CD4-positive, alpha-beta memory T cell (primary cell): ENCODE results near the gene USF2. TPM values are rescaled to one million over a fixed set of nuclear protein-coding genes. Genes with fewer than 3 reads are reported as not detected.

Experiments
- CTCF ChIA-PET: fragments of 350-600 bp; sonication (Branson Sonifier 250); formaldehyde crosslinking; loops from one replicate; lab custom pipeline; 2021; ENCODE audit warnings: inconsistent platforms; ENCODE audit not compliant: partially characterized antibody; lab: Charles Lee
- POLR2A ChIA-PET: fragments of 350-600 bp; sonication (Branson Sonifier 250); formaldehyde crosslinking; loops from one replicate; lab custom pipeline; 2021; ENCODE audit not compliant: partially characterized antibody; lab: Charles Lee
- DNase-seq, 5 donors: peaks; one replicate each; pipeline versions ENCODE4 v3.0.0 to v3.0.0-alpha.2; 2020 to 2022; ENCODE audit warnings: mixed read lengths in 1 of 5
- H3K27ac ChIP-seq: one replicate; pipeline ENCODE4 v1.7.0; 2013; ENCODE audit warnings: low read depth, low read length
- H3K27me3 ChIP-seq: 2 replicates; pipeline ENCODE4 v1.7.0; 2013; ENCODE audit warnings: mild to moderate bottlenecking, low read length, moderate library complexity; ENCODE audit not compliant: insufficient read depth
- H3K36me3 ChIP-seq: 2 replicates; pipeline ENCODE4 v1.7.0; 2013; ENCODE audit warnings: mild to moderate bottlenecking, low read length, moderate library complexity; ENCODE audit not compliant: insufficient read depth
- H3K4me1 ChIP-seq: 2 replicates; pipeline ENCODE4 v1.7.0; 2013; ENCODE audit warnings: mild to moderate bottlenecking, low read length, moderate library complexity; ENCODE audit not compliant: insufficient read depth
- H3K4me3 ChIP-seq, 2 donors: one replicate each; pipeline ENCODE4 v1.7.0; 2013; ENCODE audit warnings: low read length in 2 of 2, mild to moderate bottlenecking in 1 of 2
- H3K9me3 ChIP-seq, 2 donors: one replicate each; pipeline ENCODE4 v1.7.0; 2013; ENCODE audit warnings: low read length in 2 of 2, control low read depth in 1 of 2; ENCODE audit not compliant: control insufficient read depth in 1 of 2
- H3K27ac Mint-ChIP-seq, 7 donors: one replicate each; pipeline ENCODE4 v1.8.0; 2020 to 2021; ENCODE audit warnings: mixed read lengths in 7 of 7, mild to moderate bottlenecking in 6 of 7, inconsistent platforms in 3 of 7, moderate library complexity in 3 of 7
- H3K27me3 Mint-ChIP-seq, 2 donors: one replicate each; pipeline ENCODE4 v1.8.0; 2020 to 2021; ENCODE audit warnings: mixed read lengths in 2 of 2
- H3K36me3 Mint-ChIP-seq, 2 donors: one replicate each; pipeline ENCODE4 v1.8.0; 2020 to 2021; ENCODE audit warnings: mixed read lengths in 2 of 2, inconsistent platforms in 1 of 2, mild to moderate bottlenecking in 1 of 2
- H3K4me1 Mint-ChIP-seq, 4 donors: one replicate each; pipeline ENCODE4 v1.8.0; 2020 to 2021; ENCODE audit warnings: mixed read lengths in 4 of 4, mild to moderate bottlenecking in 1 of 4
- H3K4me3 Mint-ChIP-seq, 8 donors: one replicate each; pipeline ENCODE4 v1.8.0; 2020 to 2021; ENCODE audit warnings: mixed read lengths in 8 of 8, mild to moderate bottlenecking in 7 of 8, moderate library complexity in 6 of 8, inconsistent platforms in 3 of 8
- H3K9me3 Mint-ChIP-seq, 8 donors: one replicate each; pipeline ENCODE4 v1.8.0; 2020 to 2021; ENCODE audit warnings: mixed read lengths in 8 of 8, mild to moderate bottlenecking in 5 of 8, inconsistent platforms in 3 of 8, moderate library complexity in 1 of 8
- intact Hi-C: fragments of 100-400 bp; cut with micrococcal nuclease; formaldehyde crosslinking; loops from one replicate; pipeline ENCODE4 v1.15.1; 2023
- polyA plus RNA-seq, 2 donors: library from polyadenylated mRNA; unstranded; fragments of 300-500 nt; fragmentation: Illumina TruSeq; gene quantifications; one replicate each; pipeline ENCODE4 v1.2.3, GENCODE V29; 2021
- total RNA-seq, 2 experiments: library from RNA; stranded (reverse); gene quantifications; one replicate each; pipeline ENCODE4 v1.2.3, GENCODE V29; 2021

The USF2 gene
- total and polyA plus RNA-seq, 4 experiments from 2014 or later = 2.2 to 216 (median 107) TPM

DNA sequence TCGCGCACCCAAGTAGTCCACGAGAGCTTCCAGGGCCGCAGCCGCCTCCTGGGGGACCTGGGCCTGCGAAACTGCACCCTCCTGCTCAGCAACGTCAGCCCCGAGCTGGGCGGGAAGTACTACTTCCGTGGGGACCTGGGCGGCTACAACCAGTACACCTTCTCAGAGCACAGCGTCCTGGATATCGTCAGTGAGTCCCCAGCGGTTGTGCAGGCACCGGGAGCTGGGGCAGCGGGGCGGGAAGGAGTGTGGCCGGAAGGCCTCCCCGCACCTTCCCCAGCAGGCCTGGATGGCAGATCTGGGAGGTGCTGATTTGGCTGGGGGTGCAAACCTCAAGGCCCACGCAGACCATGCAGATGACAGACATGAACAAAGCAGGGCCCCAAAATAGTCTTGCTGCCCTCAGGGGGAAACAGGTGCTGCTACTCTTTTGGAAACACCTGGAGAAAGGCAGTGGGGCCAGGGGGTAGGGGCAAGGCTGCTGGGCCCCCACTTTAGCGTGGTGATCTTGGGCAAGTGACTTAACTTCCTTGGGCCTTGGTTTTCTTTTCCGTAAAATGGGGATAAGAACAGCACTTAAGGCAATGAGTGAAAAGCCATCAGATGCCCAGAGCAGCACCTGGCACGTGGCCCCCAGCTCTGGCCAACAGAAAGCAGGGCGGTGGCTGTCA, 27.2 kb downstream of the USF2 start:
- intact Hi-C loops = no loop called here
- no peaks in the 10 kb centered on the region for H3K9me3 Mint-ChIP-seq
- CTCF ChIA-PET = no interaction called here
- no peak overlapping the region for H3K27ac ChIP-seq
- H3K27me3 ChIP-seq = no peaks in the 10 kb centered on the region
- POLR2A ChIA-PET = no interaction called here
- H3K4me3 ChIP-seq = no peak overlapping the region
- peaks cover 0 to 8% (median 5%) of the 10 kb centered on the region in 4 donors for H3K4me1 Mint-ChIP-seq
- peak in 4 of 5 donors; percentile 28 to 40 (median 36) for DNase-seq
- peaks cover 14% of the 10 kb centered on the region for H3K4me1 ChIP-seq
- H3K27me3 Mint-ChIP-seq = no peaks in the 10 kb centered on the region
- H3K9me3 ChIP-seq = no peaks in the 10 kb centered on the region
- no peaks in the 10 kb centered on the region for H3K36me3 Mint-ChIP-seq
- no peaks in the 10 kb centered on the region for H3K36me3 ChIP-seq
- peak overlapping the region in 2 of 7 donors; percentile 52 to 59 for H3K27ac Mint-ChIP-seq
- peak overlapping the region in 4 of 8 donors; percentile 21 to 34 (median 25) for H3K4me3 Mint-ChIP-seq

DNA sequence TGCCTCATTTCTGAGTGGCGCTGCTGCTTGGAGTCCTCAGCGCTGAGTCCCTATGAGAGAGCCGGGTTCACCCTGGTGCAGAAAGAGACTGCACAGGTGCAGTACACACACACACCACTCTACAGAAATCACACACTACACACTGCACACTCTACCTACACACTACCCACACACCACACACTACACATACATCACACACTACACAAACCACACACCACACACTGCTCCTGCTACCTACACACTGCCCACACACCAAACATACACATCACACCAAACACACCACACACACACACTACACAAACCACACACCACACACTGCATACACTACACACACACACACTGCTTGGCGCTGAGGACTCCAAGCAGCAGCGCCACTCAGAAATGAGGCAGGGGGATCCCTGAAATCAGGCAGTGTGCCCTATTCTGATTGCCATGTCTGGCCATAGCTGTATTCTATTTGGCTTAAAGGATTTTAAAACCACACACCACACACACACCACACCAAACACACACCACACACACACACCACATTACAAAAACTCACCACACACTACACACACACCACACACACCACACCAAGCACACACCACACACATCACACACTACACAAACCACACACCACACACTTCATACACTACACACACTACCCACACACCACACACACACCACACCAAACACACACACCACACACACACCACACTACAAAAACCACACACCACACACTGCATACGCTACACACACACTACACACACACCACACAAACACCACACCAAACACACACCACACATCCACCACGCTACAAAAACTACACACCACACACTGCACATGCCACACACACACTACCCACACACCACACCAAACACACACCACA, 28.1 kb downstream of the USF2 start:
- ChIA-PET POLR2A (no interaction called here), CTCF (no interaction called here)
- intact Hi-C loops = no loop called here
- no peaks in the 10 kb centered on the region for H3K27me3 Mint-ChIP-seq
- Histone ChIP-seq H3K27me3 (no peaks in the 10 kb centered on the region), H3K4me1 (peaks cover 14% of the 10 kb centered on the region), H3K27ac (no peak overlapping the region), H3K4me3 (no peak overlapping the region), H3K36me3 (no peaks in the 10 kb centered on the region), H3K9me3 (no peaks in the 10 kb centered on the region)
- H3K4me3 Mint-ChIP-seq = no peak overlapping the region
- no peak overlapping the region for H3K27ac Mint-ChIP-seq
- no peaks in the 10 kb centered on the region for H3K36me3 Mint-ChIP-seq
- no peaks in the 10 kb centered on the region for H3K9me3 Mint-ChIP-seq
- H3K4me1 Mint-ChIP-seq = peaks cover 0 to 8% (median 5%) of the 10 kb centered on the region in 4 donors
- DNase-seq = no peak

DNA sequence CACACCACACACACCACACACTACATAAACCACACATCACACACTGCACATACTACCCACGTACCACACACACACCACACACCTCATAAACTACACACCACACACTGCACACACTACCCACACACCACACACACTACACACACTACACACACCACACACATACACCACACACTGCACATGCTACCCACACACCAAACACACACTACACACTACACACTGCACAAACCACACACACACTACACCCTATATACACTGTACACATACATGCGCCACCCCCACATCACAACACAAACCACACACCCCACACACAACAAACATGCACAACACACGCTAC, 28.7 kb downstream of the USF2 start:
- H3K4me1 ChIP-seq = peaks cover 14% of the 10 kb centered on the region
- intact Hi-C loops = no loop called here
- no peak for DNase-seq
- ChIA-PET CTCF (no interaction called here), POLR2A (no interaction called here)
- peaks cover 0 to 8% (median 5%) of the 10 kb centered on the region in 4 donors for H3K4me1 Mint-ChIP-seq
- H3K36me3 Mint-ChIP-seq = no peaks in the 10 kb centered on the region
- no peaks in the 10 kb centered on the region for H3K27me3 ChIP-seq
- H3K36me3 ChIP-seq = no peaks in the 10 kb centered on the region
- no peak overlapping the region for H3K27ac ChIP-seq
- H3K9me3 ChIP-seq = no peaks in the 10 kb centered on the region
- no peaks in the 10 kb centered on the region for H3K27me3 Mint-ChIP-seq
- no peak overlapping the region for H3K4me3 Mint-ChIP-seq
- H3K9me3 Mint-ChIP-seq = no peaks in the 10 kb centered on the region
- no peak overlapping the region for H3K27ac Mint-ChIP-seq
- H3K4me3 ChIP-seq = no peak overlapping the region

DNA sequence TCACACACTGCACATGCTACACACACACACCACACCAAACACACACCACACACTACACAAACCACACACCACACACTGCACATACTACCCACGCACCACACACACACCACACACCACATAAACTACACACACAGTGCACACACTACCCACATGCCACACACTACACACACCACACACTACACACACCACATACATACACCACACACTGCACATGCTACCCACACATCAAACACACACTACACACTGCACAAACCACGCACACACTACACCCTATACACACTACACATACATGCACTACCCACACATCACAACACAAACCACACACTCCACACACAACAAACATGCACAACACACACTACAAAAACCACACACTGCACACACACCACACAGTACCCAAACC, 29.2 kb downstream of the USF2 start:
- intact Hi-C loops = no loop called here

DNA sequence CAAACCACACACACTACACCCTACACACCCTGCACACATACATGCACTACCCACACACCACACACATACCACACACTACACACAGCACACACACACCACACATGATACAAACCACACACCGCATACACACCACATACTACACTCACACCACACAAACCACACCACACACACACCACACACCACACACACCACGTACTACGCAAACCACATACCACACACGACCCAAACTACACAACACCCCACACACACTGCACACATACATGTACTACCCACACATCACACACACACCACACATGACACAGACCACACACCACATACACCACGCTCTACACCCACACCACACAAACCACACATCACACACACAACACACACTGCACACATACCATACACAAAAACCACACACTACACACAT, 29.8 kb downstream of the USF2 start:
- DNase-seq = no peak
- H3K9me3 Mint-ChIP-seq = no peaks in the 10 kb centered on the region

More for the DNA sequence above, 29.2 kb downstream of the USF2 start:
- no peaks in the 10 kb centered on the region for H3K27me3 Mint-ChIP-seq
- no peak for DNase-seq
- Histone ChIP-seq H3K9me3 (no peaks in the 10 kb centered on the region), H3K27me3 (no peaks in the 10 kb centered on the region), H3K4me1 (peaks cover 14% of the 10 kb centered on the region), H3K36me3 (no peaks in the 10 kb centered on the region), H3K27ac (no peak overlapping the region), H3K4me3 (no peak overlapping the region)
- no peak overlapping the region for H3K4me3 Mint-ChIP-seq
- H3K27ac Mint-ChIP-seq = no peak overlapping the region
- no peaks in the 10 kb centered on the region for H3K9me3 Mint-ChIP-seq
- H3K36me3 Mint-ChIP-seq = no peaks in the 10 kb centered on the region
- H3K4me1 Mint-ChIP-seq = peaks cover 0 to 8% (median 5%) of the 10 kb centered on the region in 4 donors
- POLR2A ChIA-PET = no interaction called here
- CTCF ChIA-PET = no interaction called here

DNA sequence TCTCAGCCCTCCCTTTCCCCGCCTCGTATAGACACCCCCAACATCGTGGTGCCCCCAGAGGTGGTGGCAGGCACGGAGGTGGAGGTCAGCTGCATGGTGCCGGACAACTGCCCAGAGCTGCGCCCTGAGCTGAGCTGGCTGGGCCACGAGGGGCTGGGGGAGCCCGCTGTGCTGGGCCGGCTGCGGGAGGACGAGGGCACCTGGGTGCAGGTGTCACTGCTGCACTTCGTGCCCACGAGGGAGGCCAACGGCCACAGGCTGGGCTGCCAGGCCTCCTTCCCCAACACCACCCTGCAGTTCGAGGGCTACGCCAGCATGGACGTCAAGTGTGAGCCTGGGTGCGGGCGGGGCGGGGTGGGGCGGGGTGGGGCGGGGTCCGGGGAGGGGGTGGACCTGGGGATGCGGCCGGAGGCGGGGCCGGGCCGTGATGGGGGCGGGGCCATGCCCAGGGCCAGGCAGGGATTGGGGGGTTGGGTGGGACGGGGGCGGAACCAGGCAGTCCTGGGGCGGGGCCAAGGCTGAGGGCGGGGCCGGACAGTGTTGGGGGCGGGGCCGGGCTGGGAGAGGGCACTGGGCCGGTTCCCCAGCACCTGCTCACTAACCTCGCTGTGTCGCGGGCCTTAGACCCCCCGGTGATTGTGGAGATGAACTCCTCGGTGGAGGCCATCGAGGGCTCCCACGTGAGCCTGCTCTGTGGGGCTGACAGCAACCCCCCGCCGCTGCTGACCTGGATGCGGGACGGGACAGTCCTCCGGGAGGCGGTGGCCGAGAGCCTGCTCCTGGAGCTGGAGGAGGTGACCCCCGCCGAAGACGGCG, 31.0 kb downstream of the USF2 start:
- H3K27me3 ChIP-seq = no peaks in the 10 kb centered on the region
- Mint-ChIP-seq H3K36me3 (no peaks in the 10 kb centered on the region), H3K27me3 (no peaks in the 10 kb centered on the region), H3K27ac (no peak overlapping the region), H3K4me3 (no peak overlapping the region), H3K9me3 (no peaks in the 10 kb centered on the region), H3K4me1 (peaks cover 0 to 8% (median 3%) of the 10 kb centered on the region in 4 donors)
- H3K4me3 ChIP-seq = no peak overlapping the region
- H3K9me3 ChIP-seq = no peaks in the 10 kb centered on the region
- no peak overlapping the region for H3K27ac ChIP-seq
- peaks cover 14% of the 10 kb centered on the region for H3K4me1 ChIP-seq
- intact Hi-C loops = no loop called here
- no peaks in the 10 kb centered on the region for H3K36me3 ChIP-seq
- ChIA-PET CTCF (no interaction called here), POLR2A (no interaction called here)
- DNase-seq = no peak

More for the DNA sequence above, 29.8 kb downstream of the USF2 start:
- Histone ChIP-seq H3K27me3 (no peaks in the 10 kb centered on the region), H3K9me3 (no peaks in the 10 kb centered on the region), H3K4me1 (peaks cover 14% of the 10 kb centered on the region), H3K36me3 (no peaks in the 10 kb centered on the region), H3K27ac (no peak overlapping the region), H3K4me3 (no peak overlapping the region)
- ChIA-PET CTCF (no interaction called here), POLR2A (no interaction called here)
- no peak overlapping the region for H3K4me3 Mint-ChIP-seq
- H3K36me3 Mint-ChIP-seq = no peaks in the 10 kb centered on the region
- no peaks in the 10 kb centered on the region for H3K27me3 Mint-ChIP-seq
- H3K4me1 Mint-ChIP-seq = peaks cover 0 to 8% (median 5%) of the 10 kb centered on the region in 4 donors
- H3K27ac Mint-ChIP-seq = no peak overlapping the region
- intact Hi-C loops = no loop called here

DNA sequence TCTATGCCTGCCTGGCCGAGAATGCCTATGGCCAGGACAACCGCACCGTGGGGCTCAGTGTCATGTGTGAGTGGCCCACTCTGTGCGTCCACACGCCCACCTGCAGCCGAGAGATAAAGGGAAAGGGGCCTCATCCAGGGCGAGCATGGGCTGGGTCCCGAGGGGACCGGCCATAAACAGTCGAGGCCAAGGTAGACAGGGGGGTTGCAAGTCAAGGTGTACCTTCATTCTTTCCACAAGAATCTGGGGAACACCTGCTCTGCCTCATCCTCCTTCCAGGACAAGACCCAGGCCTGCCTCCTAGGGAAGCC, 31.5 kb downstream of the USF2 start:
- H3K4me1 Mint-ChIP-seq = peaks cover 0 to 8% (median 3%) of the 10 kb centered on the region in 4 donors
- H3K27ac Mint-ChIP-seq = no peak overlapping the region
- Histone ChIP-seq H3K27me3 (no peaks in the 10 kb centered on the region), H3K4me1 (peaks cover 12% of the 10 kb centered on the region), H3K9me3 (no peaks in the 10 kb centered on the region), H3K36me3 (no peaks in the 10 kb centered on the region), H3K4me3 (no peak overlapping the region), H3K27ac (no peak overlapping the region)
- ChIA-PET POLR2A (no interaction called here), CTCF (no interaction called here)
- DNase-seq = no peak
- H3K27me3 Mint-ChIP-seq = no peaks in the 10 kb centered on the region
- intact Hi-C loops = no loop called here
- no peak overlapping the region for H3K4me3 Mint-ChIP-seq
- H3K36me3 Mint-ChIP-seq = no peaks in the 10 kb centered on the region
- H3K9me3 Mint-ChIP-seq = no peaks in the 10 kb centered on the region
